Heart left ventricle (tissue), 13 donors: ENCODE measurements around the gene B3GAT1.

Source experiments
- CTCF ChIP-seq, 12 donors: fragments of 200-600 bp; sonication (generic) in 4 of 12; IDR thresholded peaks; one replicate each; pipeline versions ENCODE4 v1.5.0 to v1.8.0; 2018 to 2022; ENCODE audit warnings: antibody characterized with exemption in 12 of 12, mild to moderate bottlenecking in 5 of 12
- POLR2A ChIP-seq, 2 donors: fragments of 450-650 bp; IDR thresholded peaks; one replicate each; pipeline ENCODE4 v1.6.1; 2017; ENCODE audit warnings: antibody characterized with exemption in 2 of 2, mild to moderate bottlenecking in 2 of 2, moderate library complexity in 2 of 2
- donor health status: ischemic (EF 13 %, LVEDD 7.1; RV severe dilation, severe dysfunction).
- donor health status: DM: no; HTN: yes; CAD: no.
- donor health status: DM: no; HTN: no; CAD: no.
- donor health status: ischemic (EF 25% LVEDD 6.9; RV normal size, moderate dysfunction).
- donor health status: ischemic (EF 25% LVEDD 5.7; RV mildly dilated, moderate dysfunction).
- donor health status: ischemic (EF 35%, LVEDD 5.7; RV mildly dilated, moderate dysfunction).
- donor health status: nonischemic (EF 11% LVEDD 7.7; RV severe dilation, severe dysfunction).
- donor health status: DM: yes; HTN: yes; CAD: no.
- donor health status: PGD.
- donor health status: ischemic (EF 29% LVEDD 5.4; RV normal size, mild dysfunction).
- donor health status: nonischemic (EF 23%, LVEDD 6.1; RV moderate dilation, normal function).

- no peak for TF ChIP-seq CTCF (IDR thresholded peaks at IDR 0.05)
- no peak for TF ChIP-seq POLR2A (IDR thresholded peaks at IDR 0.05)
Measured at GRCh38 chr11:134363161-134363560, 48.9 kb downstream of the B3GAT1 start.
